Lower leg skin (tissue), 4 donors: ENCODE measurements around the gene YPEL4. TPM values are rescaled to one million over a fixed set of nuclear protein-coding genes. Genes with fewer than 3 reads are reported as not detected.

Experiments used
- DNase-seq, 2 donors: peaks; one replicate each; pipeline ENCODE4 v3.0.0-alpha.2; 2019; ENCODE audit warnings: low spot score in 2 of 2
- H3K4me3 ChIP-seq: fragments of 200-600 bp; sonication (generic); 2 replicates; pipeline ENCODE4 v1.5.1; 2017; ENCODE audit warnings: mild to moderate bottlenecking, low read depth; ENCODE audit not compliant: poor library complexity, severe bottlenecking
- CTCF ChIP-seq, 3 donors: fragments of 450-650 bp; IDR thresholded peaks; one replicate each; pipeline ENCODE4 v1.5.1; 2016; ENCODE audit warnings: antibody characterized with exemption in 3 of 3, mild to moderate bottlenecking in 3 of 3, moderate library complexity in 2 of 3
- POLR2A ChIP-seq, 2 donors: fragments of 450-650 bp; IDR thresholded peaks; one replicate each; pipeline ENCODE4 v1.6.1; 2016 to 2017; ENCODE audit warnings: antibody characterized with exemption in 2 of 2, mild to moderate bottlenecking in 1 of 2, moderate library complexity in 1 of 2
- WGBS, 2 donors: methylation state at CpG; one replicate each; pipeline ENCODE4 v1.1.5; 2018; 5-methylcytosine and 5-hydroxymethylcytosine counted together
- intact Hi-C: fragments of 100-400 bp; cut with DNase I; formaldehyde crosslinking; loops from one replicate; pipeline ENCODE4 v1.15.0; 2023; ENCODE audit warnings: low total_unique reads
- total RNA-seq, 4 donors: library from RNA; depleted of rRNA; stranded (reverse); fragments of >200 nt; gene quantifications; one replicate each; pipeline ENCODE4 v1.1.0, GENCODE V29; 2016

The YPEL4 gene
- total RNA-seq, 4 donors from 2014 or later, result 0.91 to 4.3 (median 2.9) TPM

- H3K4me3 ChIP-seq, result peak overlapping the region; percentile 34
- TF ChIP-seq POLR2A (IDR thresholded peaks at IDR 0.05) (no peak), CTCF (IDR thresholded peaks at IDR 0.05) (no peak)
- intact Hi-C loops, result no loop called here
- no peak for DNase-seq
- 3 to 4% methylated on average over 22 to 23 of the region's 23 CpGs for WGBS, 2 donors
Observed at GRCh38 chr11:57648801-57649735, 644 bp downstream of the YPEL4 start.

- intact Hi-C loops, result no loop called here
- WGBS, 2 donors, result 16 to 28% methylated on average over 9 to 13 of the region's 13 CpGs
- DNase-seq, result no peak
- H3K4me3 ChIP-seq, result no peak overlapping the region
- TF ChIP-seq POLR2A (IDR thresholded peaks at IDR 0.05) (no peak), CTCF (IDR thresholded peaks at IDR 0.05) (no peak)
Observed at GRCh38 chr11:57647960-57648800, 1.5 kb downstream of the YPEL4 start.

GRCh38 chr11:57647372-57647771, 2.3 kb downstream of the YPEL4 start:
- TF ChIP-seq CTCF (IDR thresholded peaks at IDR 0.05) (no peak), POLR2A (IDR thresholded peaks at IDR 0.05) (no peak)
- intact Hi-C loops, result no loop called here
- WGBS, 2 donors, result 13 to 14% methylated on average over 8 to 10 of the region's 10 CpGs

GRCh38 chr11:57646799-57647303, 2.9 kb downstream of the YPEL4 start:
- no peak for DNase-seq
- 15 to 16% methylated on average over 20 to 23 of the region's 23 CpGs for WGBS, 2 donors
- intact Hi-C loops, result no loop called here
- no peak for TF ChIP-seq CTCF (IDR thresholded peaks at IDR 0.05)
- TF ChIP-seq POLR2A (IDR thresholded peaks at IDR 0.05), result no peak
- no peak overlapping the region for H3K4me3 ChIP-seq

More at GRCh38 chr11:57647372-57647771, 2.3 kb downstream of the YPEL4 start:
- no peak overlapping the region for H3K4me3 ChIP-seq
- DNase-seq, result no peak

- intact Hi-C loops, result no loop called here
- DNase-seq, result no peak
- WGBS, 2 donors, result 54 to 55% methylated on average over 10 of the region's 10 CpGs
- H3K4me3 ChIP-seq, result no peak overlapping the region
- TF ChIP-seq POLR2A (IDR thresholded peaks at IDR 0.05), result no peak
- no peak for TF ChIP-seq CTCF (IDR thresholded peaks at IDR 0.05)
Observed at GRCh38 chr11:57646194-57646798, 3.4 kb downstream of the YPEL4 start.
